ENCODE data around the gene KDM2A.
A peak's percentile ranks its signal among the peaks of the same experiment; 100 is the strongest.

- TF ChIP-seq, protein P1, sequence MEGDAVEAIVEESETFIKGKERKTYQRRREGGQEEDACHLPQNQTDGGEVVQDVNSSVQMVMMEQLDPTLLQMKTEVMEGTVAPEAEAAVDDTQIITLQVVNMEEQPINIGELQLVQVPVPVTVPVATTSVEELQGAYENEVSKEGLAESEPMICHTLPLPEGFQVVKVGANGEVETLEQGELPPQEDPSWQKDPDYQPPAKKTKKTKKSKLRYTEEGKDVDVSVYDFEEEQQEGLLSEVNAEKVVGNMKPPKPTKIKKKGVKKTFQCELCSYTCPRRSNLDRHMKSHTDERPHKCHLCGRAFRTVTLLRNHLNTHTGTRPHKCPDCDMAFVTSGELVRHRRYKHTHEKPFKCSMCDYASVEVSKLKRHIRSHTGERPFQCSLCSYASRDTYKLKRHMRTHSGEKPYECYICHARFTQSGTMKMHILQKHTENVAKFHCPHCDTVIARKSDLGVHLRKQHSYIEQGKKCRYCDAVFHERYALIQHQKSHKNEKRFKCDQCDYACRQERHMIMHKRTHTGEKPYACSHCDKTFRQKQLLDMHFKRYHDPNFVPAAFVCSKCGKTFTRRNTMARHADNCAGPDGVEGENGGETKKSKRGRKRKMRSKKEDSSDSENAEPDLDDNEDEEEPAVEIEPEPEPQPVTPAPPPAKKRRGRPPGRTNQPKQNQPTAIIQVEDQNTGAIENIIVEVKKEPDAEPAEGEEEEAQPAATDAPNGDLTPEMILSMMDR (conservative IDR thresholded peaks at IDR 0.05; ENCODE audit: low read depth, low read length), result peak; percentile 40
- TF ChIP-seq EZH2 (IDR thresholded peaks at IDR 0.05; ENCODE audit: low read length, unreplicated experiment), result no peak
- TF ChIP-seq EZH2phosphoT487 (IDR thresholded peaks at IDR 0.05; ENCODE audit: borderline replicate concordance, low read length), result no peak
These were observed 167.7 kb downstream of the KDM2A start for GRCh38 chr11:67286621-67287333.
